Liver (tissue), 9 donors: ENCODE results near the gene ST14. TPM values are rescaled to one million over a fixed set of nuclear protein-coding genes. Genes with fewer than 3 reads are reported as not detected.
"Not testable (repeated sequence)": the region's sequence is repeated elsewhere in the genome, so short reads cannot be mapped to it uniquely, and the experiment has no call there.

Experiments
- DNase-seq: peaks from one replicate; pipeline ENCODE4 v3.0.0-alpha.2; 2017; ENCODE audit warnings: low spot score
- H3K27ac ChIP-seq, 2 donors: one replicate each; pipeline ENCODE4 v1.7.0; 2013; ENCODE audit warnings: inconsistent platforms in 2 of 2, low read length in 2 of 2, control low read depth in 1 of 2, low read depth in 1 of 2, mild to moderate bottlenecking in 1 of 2
- H3K27me3 ChIP-seq, 4 donors: one replicate each; pipeline versions ENCODE4 v1.6.1 to v1.7.0; 2013; ENCODE audit warnings: low read length in 3 of 4, inconsistent platforms in 1 of 4, mild to moderate bottlenecking in 1 of 4, moderate library complexity in 1 of 4; ENCODE audit not compliant: control insufficient read depth in 4 of 4, insufficient read depth in 4 of 4
- H3K36me3 ChIP-seq, 4 donors: one replicate each; pipeline versions ENCODE4 v1.6.1 to v1.7.0; 2013; ENCODE audit warnings: low read length in 3 of 4, mild to moderate bottlenecking in 3 of 4, low read depth in 1 of 4, moderate library complexity in 1 of 4; ENCODE audit not compliant: control insufficient read depth in 4 of 4, insufficient read depth in 3 of 4
- H3K4me1 ChIP-seq, 4 donors: one replicate each; pipeline versions ENCODE4 v1.6.1 to v1.7.0; 2013; ENCODE audit warnings: low read length in 3 of 4, mild to moderate bottlenecking in 3 of 4, moderate library complexity in 1 of 4; ENCODE audit not compliant: control insufficient read depth in 4 of 4, insufficient read depth in 4 of 4
- H3K4me3 ChIP-seq, 3 donors: one replicate each; pipeline versions ENCODE4 v1.6.1 to v1.7.0; 2013; ENCODE audit warnings: low read length in 3 of 3, control low read depth in 1 of 3, low read depth in 1 of 3, mild to moderate bottlenecking in 1 of 3
- H3K9ac ChIP-seq, 2 donors: one replicate each; pipeline ENCODE4 v1.7.0; 2013; ENCODE audit warnings: low read length in 2 of 2, mild to moderate bottlenecking in 2 of 2, moderate library complexity in 2 of 2, control low read depth in 1 of 2, low read depth in 1 of 2
- H3K9me3 ChIP-seq, 4 donors: one replicate each; pipeline versions ENCODE4 v1.6.1 to v1.7.0; 2013; ENCODE audit warnings: low read length in 3 of 4; ENCODE audit not compliant: control insufficient read depth in 4 of 4
- CTCF ChIP-seq: fragments of 150-350 bp; IDR thresholded peaks from 2 replicates; pipeline ENCODE4 v1.5.1; 2017; ENCODE audit warnings: improper control_type of control experiment, low read depth, low read length; ENCODE audit not compliant: missing input control
- EGR1 ChIP-seq, 2 donors: IDR thresholded peaks; 2 replicates each; pipeline ENCODE4 v1.6.1; 2016 to 2018; ENCODE audit warnings: antibody characterized with exemption in 2 of 2, low read depth in 2 of 2
- FOXA1 ChIP-seq: IDR thresholded peaks from 2 replicates; pipeline ENCODE4 v1.6.1; 2016; ENCODE audit warnings: antibody characterized with exemption
- FOXA2 ChIP-seq: IDR thresholded peaks from 2 replicates; pipeline ENCODE4 v1.6.1; 2016; ENCODE audit warnings: antibody characterized with exemption
- GABPA ChIP-seq, 2 donors: IDR thresholded peaks in 1 of 2; conservative IDR thresholded peaks in 1 of 2; 2 replicates each; pipeline ENCODE4 v1.6.1; 2016; ENCODE audit warnings: antibody characterized with exemption in 2 of 2, mild to moderate bottlenecking in 1 of 2, moderate library complexity in 1 of 2
- HNF4A ChIP-seq, 2 donors: conservative IDR thresholded peaks; 2 replicates each; pipeline ENCODE4 v1.6.1; 2016; ENCODE audit warnings: antibody characterized with exemption in 2 of 2, mild to moderate bottlenecking in 2 of 2
- HNF4G ChIP-seq: IDR thresholded peaks from 2 replicates; pipeline ENCODE4 v1.6.1; 2016; ENCODE audit warnings: antibody characterized with exemption
- JUND ChIP-seq, 2 donors: IDR thresholded peaks; 2 replicates each; pipeline ENCODE4 v1.6.1; 2016; ENCODE audit warnings: antibody characterized with exemption in 2 of 2
- MAX ChIP-seq: IDR thresholded peaks from 2 replicates; pipeline ENCODE4 v1.6.1; 2016; ENCODE audit warnings: antibody characterized with exemption
- NR2F2 ChIP-seq: IDR thresholded peaks from 2 replicates; pipeline ENCODE4 v1.6.1; 2016; ENCODE audit warnings: antibody characterized with exemption
- RAD21 ChIP-seq, 2 donors: IDR thresholded peaks; 2 replicates each; pipeline ENCODE4 v1.6.1; 2016; ENCODE audit warnings: antibody characterized with exemption in 2 of 2, mild to moderate bottlenecking in 2 of 2
- RXRA ChIP-seq, 2 donors: IDR thresholded peaks; 2 replicates each; pipeline ENCODE4 v1.6.1; 2017 to 2018; ENCODE audit warnings: antibody characterized with exemption in 2 of 2, mild to moderate bottlenecking in 1 of 2
- SP1 ChIP-seq: IDR thresholded peaks from 2 replicates; pipeline ENCODE4 v1.6.1; 2018; ENCODE audit warnings: antibody characterized with exemption, mild to moderate bottlenecking
- TAF1 ChIP-seq: conservative IDR thresholded peaks from 2 replicates; pipeline ENCODE4 v1.6.1; 2016; ENCODE audit warnings: antibody characterized with exemption, mild to moderate bottlenecking
- YY1 ChIP-seq: IDR thresholded peaks from 2 replicates; pipeline ENCODE4 v1.6.1; 2016; ENCODE audit warnings: antibody characterized with exemption, mild to moderate bottlenecking
- WGBS: extraction: QIAGEN DNeasy Blood & Tissue Kit; methylation state at CpG from one replicate; pipeline ENCODE4 v1.1.7; 2013; 5-methylcytosine and 5-hydroxymethylcytosine counted together
- polyA plus RNA-seq, 2 donors: library from polyadenylated mRNA; stranded (reverse) in 1 of 2; unstranded in 1 of 2; fragments of 200-250 nt in 1 of 2; fragments of >200 nt in 1 of 2; fragmentation: Nextera tagmentation in 1 of 2; extraction: Ambion mirVana in 1 of 2; gene quantifications; one replicate each; pipeline versions ENCODE4 v1.2.1 to v1.2.3, GENCODE V29; 2013 to 2015
- total RNA-seq, 2 donors: library from RNA; depleted of rRNA; stranded (reverse); fragments of >200 nt; gene quantifications; one replicate each; pipeline ENCODE4 v1.2.3, GENCODE V29; 2014
- TF ChIP-seq, protein P1 (sequence below): IDR thresholded peaks from 2 replicates; pipeline ENCODE4 v1.6.1; 2016; ENCODE audit warnings: antibody characterized with exemption
- TF ChIP-seq, protein P2 (sequence below): IDR thresholded peaks from 2 replicates; pipeline ENCODE4 v1.6.1; 2016; ENCODE audit warnings: antibody characterized with exemption, mild to moderate bottlenecking
- TF ChIP-seq, protein P3 (sequence below): IDR thresholded peaks from 2 replicates; pipeline ENCODE4 v1.6.1; 2016; ENCODE audit warnings: antibody characterized with exemption
- donor health status: healthy.
- donor health status: healthy.
- donor health status: healthy.
- donor health status: healthy.
- donor health status: healthy.

ST14 gene
- total and polyA plus RNA-seq, 4 donors: 2.8 to 5.9 (median 4.5) TPM

DNA sequence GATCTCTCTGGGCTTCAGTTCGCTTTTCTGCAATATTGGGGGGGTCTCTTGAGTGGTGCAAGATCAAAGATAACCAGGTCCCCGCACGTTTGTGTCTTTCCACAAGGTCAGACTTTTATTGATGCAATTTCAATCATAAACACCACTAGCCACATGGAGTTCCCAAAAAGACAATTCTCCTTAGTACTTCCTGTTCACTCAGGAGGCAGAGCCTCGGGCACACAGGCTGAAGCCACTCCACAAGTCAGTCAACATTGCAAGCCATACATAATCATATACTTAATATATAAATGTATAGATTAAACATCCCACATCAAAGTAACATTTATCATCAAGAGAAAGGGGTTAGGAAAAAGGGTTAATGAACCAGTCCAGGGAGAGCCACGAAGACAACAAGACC, 12.0 kb downstream of the ST14 start:
- H3K27ac ChIP-seq: no peak overlapping the region
- DNase-seq: no peak
- H3K36me3 ChIP-seq: no peaks in the 10 kb centered on the region
- WGBS: 59% methylated on average over 5 of the region's 5 CpGs
- TF ChIP-seq RXRA (IDR thresholded peaks at IDR 0.05): no peak
- no peak for TF ChIP-seq CTCF
- no peak for TF ChIP-seq SP1
- TF ChIP-seq RAD21 (IDR thresholded peaks at IDR 0.05): no peak
- TF ChIP-seq FOXA1: no peak
- TF ChIP-seq NR2F2: no peak
- no peak for TF ChIP-seq MAX
- TF ChIP-seq, protein P1, sequence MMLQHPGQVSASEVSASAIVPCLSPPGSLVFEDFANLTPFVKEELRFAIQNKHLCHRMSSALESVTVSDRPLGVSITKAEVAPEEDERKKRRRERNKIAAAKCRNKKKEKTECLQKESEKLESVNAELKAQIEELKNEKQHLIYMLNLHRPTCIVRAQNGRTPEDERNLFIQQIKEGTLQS: no peak
- no peaks in the 10 kb centered on the region for H3K27me3 ChIP-seq
- no peaks in the 10 kb centered on the region for H3K4me1 ChIP-seq
- no peak overlapping the region for H3K9ac ChIP-seq
- peaks cover 0 to 2% (median 0%) of the 10 kb centered on the region in 4 donors for H3K9me3 ChIP-seq
- H3K4me3 ChIP-seq: no peak overlapping the region

- H3K9me3 ChIP-seq, H3K4me1 ChIP-seq, H3K27me3 ChIP-seq, DNase-seq, H3K4me3 ChIP-seq, H3K36me3 ChIP-seq, H3K9ac ChIP-seq, H3K27ac ChIP-seq: not testable (repeated sequence)
- 80% methylated on average over 3 of the region's 3 CpGs for WGBS
Measured at GRCh38 chr11:130172001-130172400, 12.4 kb downstream of the ST14 start.

GRCh38 chr11:130174642-130175041, 15.1 kb downstream of the ST14 start:
- TF ChIP-seq YY1 (no peak), RAD21 (IDR thresholded peaks at IDR 0.05) (no peak), SP1 (no peak), FOXA2 (no peak), EGR1 (IDR thresholded peaks at IDR 0.05; ENCODE audit: low read depth in 2 of 2) (no peak), RXRA (IDR thresholded peaks at IDR 0.05) (no peak), CTCF (no peak), GABPA (IDR thresholded peaks at IDR 0.05 in 1 of 2, conservative IDR thresholded peaks at IDR 0.05 in 1 of 2) (no peak), JUND (IDR thresholded peaks at IDR 0.05) (no peak), HNF4G (no peak), TAF1 (no peak), HNF4A (conservative IDR thresholded peaks at IDR 0.05) (no peak), NR2F2 (no peak)
- TF ChIP-seq, protein P2, sequence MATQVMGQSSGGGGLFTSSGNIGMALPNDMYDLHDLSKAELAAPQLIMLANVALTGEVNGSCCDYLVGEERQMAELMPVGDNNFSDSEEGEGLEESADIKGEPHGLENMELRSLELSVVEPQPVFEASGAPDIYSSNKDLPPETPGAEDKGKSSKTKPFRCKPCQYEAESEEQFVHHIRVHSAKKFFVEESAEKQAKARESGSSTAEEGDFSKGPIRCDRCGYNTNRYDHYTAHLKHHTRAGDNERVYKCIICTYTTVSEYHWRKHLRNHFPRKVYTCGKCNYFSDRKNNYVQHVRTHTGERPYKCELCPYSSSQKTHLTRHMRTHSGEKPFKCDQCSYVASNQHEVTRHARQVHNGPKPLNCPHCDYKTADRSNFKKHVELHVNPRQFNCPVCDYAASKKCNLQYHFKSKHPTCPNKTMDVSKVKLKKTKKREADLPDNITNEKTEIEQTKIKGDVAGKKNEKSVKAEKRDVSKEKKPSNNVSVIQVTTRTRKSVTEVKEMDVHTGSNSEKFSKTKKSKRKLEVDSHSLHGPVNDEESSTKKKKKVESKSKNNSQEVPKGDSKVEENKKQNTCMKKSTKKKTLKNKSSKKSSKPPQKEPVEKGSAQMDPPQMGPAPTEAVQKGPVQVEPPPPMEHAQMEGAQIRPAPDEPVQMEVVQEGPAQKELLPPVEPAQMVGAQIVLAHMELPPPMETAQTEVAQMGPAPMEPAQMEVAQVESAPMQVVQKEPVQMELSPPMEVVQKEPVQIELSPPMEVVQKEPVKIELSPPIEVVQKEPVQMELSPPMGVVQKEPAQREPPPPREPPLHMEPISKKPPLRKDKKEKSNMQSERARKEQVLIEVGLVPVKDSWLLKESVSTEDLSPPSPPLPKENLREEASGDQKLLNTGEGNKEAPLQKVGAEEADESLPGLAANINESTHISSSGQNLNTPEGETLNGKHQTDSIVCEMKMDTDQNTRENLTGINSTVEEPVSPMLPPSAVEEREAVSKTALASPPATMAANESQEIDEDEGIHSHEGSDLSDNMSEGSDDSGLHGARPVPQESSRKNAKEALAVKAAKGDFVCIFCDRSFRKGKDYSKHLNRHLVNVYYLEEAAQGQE: no peak
- TF ChIP-seq, protein P3, sequence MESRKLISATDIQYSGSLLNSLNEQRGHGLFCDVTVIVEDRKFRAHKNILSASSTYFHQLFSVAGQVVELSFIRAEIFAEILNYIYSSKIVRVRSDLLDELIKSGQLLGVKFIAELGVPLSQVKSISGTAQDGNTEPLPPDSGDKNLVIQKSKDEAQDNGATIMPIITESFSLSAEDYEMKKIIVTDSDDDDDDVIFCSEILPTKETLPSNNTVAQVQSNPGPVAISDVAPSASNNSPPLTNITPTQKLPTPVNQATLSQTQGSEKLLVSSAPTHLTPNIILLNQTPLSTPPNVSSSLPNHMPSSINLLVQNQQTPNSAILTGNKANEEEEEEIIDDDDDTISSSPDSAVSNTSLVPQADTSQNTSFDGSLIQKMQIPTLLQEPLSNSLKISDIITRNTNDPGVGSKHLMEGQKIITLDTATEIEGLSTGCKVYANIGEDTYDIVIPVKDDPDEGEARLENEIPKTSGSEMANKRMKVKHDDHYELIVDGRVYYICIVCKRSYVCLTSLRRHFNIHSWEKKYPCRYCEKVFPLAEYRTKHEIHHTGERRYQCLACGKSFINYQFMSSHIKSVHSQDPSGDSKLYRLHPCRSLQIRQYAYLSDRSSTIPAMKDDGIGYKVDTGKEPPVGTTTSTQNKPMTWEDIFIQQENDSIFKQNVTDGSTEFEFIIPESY: no peak
- TF ChIP-seq, protein P1: no peak
- H3K9ac ChIP-seq: no peak overlapping the region
- no peaks in the 10 kb centered on the region for H3K27me3 ChIP-seq
- no peak for DNase-seq
- no peaks in the 10 kb centered on the region for H3K36me3 ChIP-seq
- H3K4me3 ChIP-seq: no peak overlapping the region
- WGBS: 98% methylated on average over 4 of the region's 4 CpGs
- no peak overlapping the region for H3K27ac ChIP-seq
- H3K4me1 ChIP-seq: peaks cover 6 to 13% (median 8%) of the 10 kb centered on the region in 4 donors
- peaks cover 0 to 2% (median 0%) of the 10 kb centered on the region in 4 donors for H3K9me3 ChIP-seq
